ENCODE data around the gene OR10A6. TPM values are rescaled to one million over a fixed set of nuclear protein-coding genes. Genes with fewer than 3 reads are reported as not detected.

The OR10A6 gene
- total RNA-seq, 1 donor from 2014 or later = 0.07 TPM

DNA sequence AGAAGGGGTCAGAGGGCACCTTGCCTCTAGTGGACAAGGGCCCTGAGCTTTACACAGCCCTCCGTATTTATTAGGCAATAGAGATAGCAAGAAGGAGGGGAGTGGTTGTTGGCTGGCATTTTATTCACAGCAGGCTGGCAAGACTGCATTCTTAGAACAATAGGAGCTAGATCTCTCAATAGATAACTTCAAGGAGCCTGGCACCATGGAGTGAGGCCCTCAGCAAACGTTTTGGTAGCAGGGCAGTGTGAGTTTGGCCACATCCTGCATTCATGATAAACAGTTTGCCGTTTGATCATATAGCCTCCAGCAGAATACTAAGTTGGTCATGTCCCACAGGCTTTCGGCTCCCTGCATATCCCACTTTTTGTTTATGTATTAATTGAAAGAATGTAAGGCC is 31.6 kb downstream of the OR10A6 start:
- no peaks in the 10 kb centered on the region for H3K36me3 ChIP-seq (ENCODE audit: insufficient read depth, low read length)
- peaks cover 22% of the 10 kb centered on the region for H3K36me3 Mint-ChIP-seq (ENCODE audit: low read depth, unreplicated experiment)
- no peak for DNase-seq (ENCODE audit: low read depth)
- no peaks in the 10 kb centered on the region for H3K4me1 ChIP-seq (ENCODE audit: insufficient read depth, low read length)
- no peak for FAIRE-seq
- H3K4me2 ChIP-seq (ENCODE audit: low read length) = no peak overlapping the region
- no peak overlapping the region for H2AFZ ChIP-seq (ENCODE audit: low read depth, low read length)
- no peak overlapping the region for H3K9ac ChIP-seq (ENCODE audit: low read length)
- H3K79me2 ChIP-seq (ENCODE audit: insufficient read depth, low read length) = no peaks in the 10 kb centered on the region
- H3K27me3 Mint-ChIP-seq (ENCODE audit: low read depth, unreplicated experiment) = no peaks in the 10 kb centered on the region
- no peak overlapping the region for H3K4me3 Mint-ChIP-seq (ENCODE audit: unreplicated experiment)
- no peaks in the 10 kb centered on the region for H4K20me1 ChIP-seq (ENCODE audit: insufficient read depth, low read length)
- peaks cover 3% of the 10 kb centered on the region for H3K27me3 ChIP-seq (ENCODE audit: insufficient read depth, low read length)
- H3K9me3 ChIP-seq (ENCODE audit: insufficient read depth, low read depth, low read length) = no peaks in the 10 kb centered on the region
- H3K9me3 Mint-ChIP-seq (ENCODE audit: unreplicated experiment) = peaks cover 5% of the 10 kb centered on the region
- no peak overlapping the region for H3K4me3 ChIP-seq (ENCODE audit: insufficient read depth, low read depth, low read length)
- H3K27ac ChIP-seq (ENCODE audit: low read depth, low read length) = no peak overlapping the region
- TF ChIP-seq, protein P1, sequence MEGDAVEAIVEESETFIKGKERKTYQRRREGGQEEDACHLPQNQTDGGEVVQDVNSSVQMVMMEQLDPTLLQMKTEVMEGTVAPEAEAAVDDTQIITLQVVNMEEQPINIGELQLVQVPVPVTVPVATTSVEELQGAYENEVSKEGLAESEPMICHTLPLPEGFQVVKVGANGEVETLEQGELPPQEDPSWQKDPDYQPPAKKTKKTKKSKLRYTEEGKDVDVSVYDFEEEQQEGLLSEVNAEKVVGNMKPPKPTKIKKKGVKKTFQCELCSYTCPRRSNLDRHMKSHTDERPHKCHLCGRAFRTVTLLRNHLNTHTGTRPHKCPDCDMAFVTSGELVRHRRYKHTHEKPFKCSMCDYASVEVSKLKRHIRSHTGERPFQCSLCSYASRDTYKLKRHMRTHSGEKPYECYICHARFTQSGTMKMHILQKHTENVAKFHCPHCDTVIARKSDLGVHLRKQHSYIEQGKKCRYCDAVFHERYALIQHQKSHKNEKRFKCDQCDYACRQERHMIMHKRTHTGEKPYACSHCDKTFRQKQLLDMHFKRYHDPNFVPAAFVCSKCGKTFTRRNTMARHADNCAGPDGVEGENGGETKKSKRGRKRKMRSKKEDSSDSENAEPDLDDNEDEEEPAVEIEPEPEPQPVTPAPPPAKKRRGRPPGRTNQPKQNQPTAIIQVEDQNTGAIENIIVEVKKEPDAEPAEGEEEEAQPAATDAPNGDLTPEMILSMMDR (IDR thresholded peaks at IDR 0.05; ENCODE audit: insufficient read depth, low read depth, low read length) = no peak
- no peak for TF ChIP-seq EZH2 (IDR thresholded peaks at IDR 0.05; ENCODE audit: insufficient read depth, low read length)
- peaks cover 23% of the 10 kb centered on the region for H3K4me1 Mint-ChIP-seq (ENCODE audit: low read depth, unreplicated experiment)
- H3K27ac Mint-ChIP-seq (ENCODE audit: unreplicated experiment) = no peak overlapping the region

- H3K27me3 ChIP-seq (ENCODE audit: insufficient read depth, low read length) = peaks cover 3% of the 10 kb centered on the region
- H2AFZ ChIP-seq (ENCODE audit: low read depth, low read length) = no peak overlapping the region
- peaks cover 5% of the 10 kb centered on the region for H3K9me3 Mint-ChIP-seq (ENCODE audit: unreplicated experiment)
- H3K9me3 ChIP-seq (ENCODE audit: insufficient read depth, low read depth, low read length) = no peaks in the 10 kb centered on the region
- H3K4me1 ChIP-seq (ENCODE audit: insufficient read depth, low read length) = no peaks in the 10 kb centered on the region
- FAIRE-seq (no peak), DNase-seq (ENCODE audit: low read depth) (no peak)
- H3K27me3 Mint-ChIP-seq (ENCODE audit: low read depth, unreplicated experiment) = no peaks in the 10 kb centered on the region
- no peak overlapping the region for H3K4me3 Mint-ChIP-seq (ENCODE audit: unreplicated experiment)
- no peak overlapping the region for H3K4me2 ChIP-seq (ENCODE audit: low read length)
- H3K79me2 ChIP-seq (ENCODE audit: insufficient read depth, low read length) = no peaks in the 10 kb centered on the region
- H4K20me1 ChIP-seq (ENCODE audit: insufficient read depth, low read length) = no peaks in the 10 kb centered on the region
- TF ChIP-seq, protein P1 (IDR thresholded peaks at IDR 0.05; ENCODE audit: insufficient read depth, low read depth, low read length) = no peak
- TF ChIP-seq EZH2 (IDR thresholded peaks at IDR 0.05; ENCODE audit: insufficient read depth, low read length) = no peak
- no peak overlapping the region for H3K9ac ChIP-seq (ENCODE audit: low read length)
- no peak overlapping the region for H3K27ac Mint-ChIP-seq (ENCODE audit: unreplicated experiment)
- H3K27ac ChIP-seq (ENCODE audit: low read depth, low read length) = no peak overlapping the region
- H3K4me3 ChIP-seq (ENCODE audit: insufficient read depth, low read depth, low read length) = no peak overlapping the region
- peaks cover 22% of the 10 kb centered on the region for H3K36me3 Mint-ChIP-seq (ENCODE audit: low read depth, unreplicated experiment)
- peaks cover 20% of the 10 kb centered on the region for H3K4me1 Mint-ChIP-seq (ENCODE audit: low read depth, unreplicated experiment)
- H3K36me3 ChIP-seq (ENCODE audit: insufficient read depth, low read length) = no peaks in the 10 kb centered on the region
Observed at GRCh38 chr11:7898666-7899283, 32.3 kb downstream of the OR10A6 start.

DNA sequence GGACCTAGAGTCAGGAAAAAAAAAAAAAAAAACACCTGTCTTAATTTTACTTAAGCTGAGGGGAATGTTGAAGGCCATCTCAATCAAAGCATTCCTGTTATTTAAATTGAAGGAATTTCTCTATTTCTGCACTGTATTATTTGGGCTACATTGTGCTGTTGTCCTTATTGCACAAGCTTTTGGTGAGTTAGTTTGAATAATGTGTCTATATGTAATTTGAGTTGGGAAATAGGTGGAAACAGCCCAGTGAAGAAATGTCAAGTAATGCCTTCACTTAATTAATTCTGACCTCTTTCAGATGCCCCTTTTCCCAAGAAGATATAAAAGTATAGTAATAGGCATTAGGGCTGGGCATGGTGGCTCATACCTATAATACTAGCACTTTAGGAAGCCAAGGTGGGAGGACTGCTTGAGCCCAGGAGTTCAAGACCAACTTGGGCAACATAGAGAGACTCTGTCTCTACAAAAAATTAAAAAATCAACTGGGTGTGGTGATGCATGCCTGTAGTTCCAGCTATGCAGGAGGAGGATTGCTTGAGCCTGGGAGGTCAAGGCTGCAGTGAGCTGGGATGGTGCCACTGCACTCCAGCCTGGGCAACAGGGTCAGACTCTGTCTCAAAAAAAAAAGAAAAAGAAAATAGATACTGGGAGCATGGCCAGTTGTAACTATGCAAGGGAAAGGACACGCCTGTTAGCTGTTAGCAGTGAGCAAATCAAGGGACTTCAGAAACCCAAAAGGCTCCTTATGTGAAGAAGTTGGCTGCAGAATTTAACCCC is 34.9 kb downstream of the OR10A6 start:
- Mint-ChIP-seq H3K27me3 (ENCODE audit: low read depth, unreplicated experiment) (no peaks in the 10 kb centered on the region), H3K27ac (ENCODE audit: unreplicated experiment) (no peak overlapping the region), H3K9me3 (ENCODE audit: unreplicated experiment) (peaks cover 5% of the 10 kb centered on the region), H3K36me3 (ENCODE audit: low read depth, unreplicated experiment) (peaks cover 20% of the 10 kb centered on the region), H3K4me1 (ENCODE audit: low read depth, unreplicated experiment) (peaks cover 25% of the 10 kb centered on the region), H3K4me3 (ENCODE audit: unreplicated experiment) (no peak overlapping the region)
- no peak overlapping the region for H3K9ac ChIP-seq (ENCODE audit: low read length)
- H3K4me1 ChIP-seq (ENCODE audit: insufficient read depth, low read length) = no peaks in the 10 kb centered on the region
- FAIRE-seq (no peak), DNase-seq (ENCODE audit: low read depth) (no peak)
- no peak overlapping the region for H3K4me2 ChIP-seq (ENCODE audit: low read length)
- H3K4me3 ChIP-seq (ENCODE audit: insufficient read depth, low read depth, low read length) = no peak overlapping the region
- H3K27ac ChIP-seq (ENCODE audit: low read depth, low read length) = no peak overlapping the region
- H3K27me3 ChIP-seq (ENCODE audit: insufficient read depth, low read length) = no peaks in the 10 kb centered on the region
- H3K36me3 ChIP-seq (ENCODE audit: insufficient read depth, low read length) = no peaks in the 10 kb centered on the region
- H3K79me2 ChIP-seq (ENCODE audit: insufficient read depth, low read length) = no peaks in the 10 kb centered on the region
- H3K9me3 ChIP-seq (ENCODE audit: insufficient read depth, low read depth, low read length) = no peaks in the 10 kb centered on the region
- no peaks in the 10 kb centered on the region for H4K20me1 ChIP-seq (ENCODE audit: insufficient read depth, low read length)
- TF ChIP-seq, protein P1 (IDR thresholded peaks at IDR 0.05; ENCODE audit: insufficient read depth, low read depth, low read length) = no peak
- no peak for TF ChIP-seq EZH2 (IDR thresholded peaks at IDR 0.05; ENCODE audit: insufficient read depth, low read length)
- H2AFZ ChIP-seq (ENCODE audit: low read depth, low read length) = no peak overlapping the region

All from astrocyte (in vitro differentiated cells and primary cell).